RWPE2 (cell line): ENCODE data around the gene CDH6.
A peak's percentile ranks its signal among the peaks of the same experiment; 100 is the strongest.

Experiments
- ATAC-seq: fragments of 200-7000 bp; cut with Tn5 transposase; 3 replicates; pipeline ENCODE4 v1.9.1; 2021; ENCODE audit warnings: low read depth
- DNase-seq: peaks from one replicate; pipeline ENCODE4 v3.0.0-alpha.2; 2020; ENCODE audit warnings: low spot score
- H3K27ac ChIP-seq: fragments of 450-650 bp; 2 replicates; pipeline ENCODE4 v1.5.1; 2017; ENCODE audit warnings: mild to moderate bottlenecking; ENCODE audit not compliant: poor library complexity, severe bottlenecking
- H3K27me3 ChIP-seq: fragments of 250-450 bp; sonication (Bioruptor Pico); 2 replicates; pipeline ENCODE4 v1.5.1; 2021; ENCODE audit warnings: mild to moderate bottlenecking, moderate library complexity; ENCODE audit not compliant: insufficient read depth, poor library complexity, severe bottlenecking
- H3K36me3 ChIP-seq: fragments of 250-450 bp; sonication (Bioruptor Pico); 2 replicates; pipeline ENCODE4 v1.5.1; 2020; ENCODE audit warnings: low read depth, mild to moderate bottlenecking, moderate library complexity
- H3K4me1 ChIP-seq: fragments of 250-450 bp; sonication (Bioruptor Pico); 2 replicates; pipeline ENCODE4 v1.5.1; 2021; ENCODE audit warnings: mild to moderate bottlenecking, moderate library complexity; ENCODE audit not compliant: insufficient read depth, poor library complexity, severe bottlenecking
- H3K4me3 ChIP-seq: fragments of 250-450 bp; sonication (Bioruptor Pico); 2 replicates; pipeline ENCODE4 v1.5.1; 2021; ENCODE audit warnings: mild to moderate bottlenecking, moderate library complexity; ENCODE audit not compliant: severe bottlenecking
- H3K9me3 ChIP-seq: fragments of 250-450 bp; sonication (Bioruptor Pico); 2 replicates; pipeline ENCODE4 v1.5.1; 2021; ENCODE audit warnings: mild to moderate bottlenecking, moderate library complexity; ENCODE audit not compliant: severe bottlenecking
- CTCF ChIP-seq: fragments of 450-650 bp; IDR thresholded peaks from one replicate; pipeline ENCODE4 v1.5.1; 2017; ENCODE audit warnings: mild to moderate bottlenecking, moderate library complexity; ENCODE audit not compliant: poor library complexity, severe bottlenecking

Gene CDH6

GRCh38 chr5:31185951-31186350 lies 7.5 kb upstream of the CDH6 start:
- H3K27me3 ChIP-seq, result peaks cover 48% of the 10 kb centered on the region
- no peaks in the 10 kb centered on the region for H3K36me3 ChIP-seq
- no peaks in the 10 kb centered on the region for H3K4me1 ChIP-seq
- DNase-seq (no peak), ATAC-seq (no peak)
- no peaks in the 10 kb centered on the region for H3K9me3 ChIP-seq
- no peak for TF ChIP-seq CTCF
- no peak overlapping the region for H3K4me3 ChIP-seq
- no peak overlapping the region for H3K27ac ChIP-seq

GRCh38 chr5:31186672-31187267 lies 6.7 kb upstream of the CDH6 start:
- no peak for DNase-seq
- no peaks in the 10 kb centered on the region for H3K4me1 ChIP-seq
- no peak overlapping the region for H3K27ac ChIP-seq
- H3K9me3 ChIP-seq, result no peaks in the 10 kb centered on the region
- ATAC-seq, result 0 out of 3 replicates have a peak, but pooled peaks have one; percentile 25
- peak; percentile 94 for TF ChIP-seq CTCF
- H3K27me3 ChIP-seq, result peaks cover 52% of the 10 kb centered on the region
- no peak overlapping the region for H3K4me3 ChIP-seq
- no peaks in the 10 kb centered on the region for H3K36me3 ChIP-seq

DNA sequence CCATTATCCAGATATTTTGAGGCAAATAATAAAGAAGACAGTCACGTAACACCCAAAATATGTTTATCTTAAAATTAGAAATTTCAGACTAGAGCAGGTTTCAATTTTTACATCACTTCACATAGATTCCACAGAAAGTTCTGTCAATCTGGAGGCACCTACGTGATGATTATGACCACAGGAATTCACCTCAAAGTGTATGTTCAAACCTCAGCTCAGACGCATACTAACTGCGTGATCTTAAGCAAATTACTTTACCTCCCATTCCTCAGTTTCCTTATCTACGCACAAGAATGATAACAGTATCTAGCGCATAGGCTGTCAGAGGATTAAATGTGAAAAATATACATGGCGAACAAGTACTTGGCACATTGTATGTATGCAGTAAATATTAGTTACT lies 5.9 kb upstream of the CDH6 start:
- TF ChIP-seq CTCF, result no peak
- Histone ChIP-seq H3K36me3 (no peaks in the 10 kb centered on the region), H3K27me3 (peaks cover 55% of the 10 kb centered on the region), H3K4me1 (no peaks in the 10 kb centered on the region), H3K4me3 (no peak overlapping the region), H3K9me3 (no peaks in the 10 kb centered on the region), H3K27ac (no peak overlapping the region)
- ATAC-seq (no peak), DNase-seq (no peak)

DNA sequence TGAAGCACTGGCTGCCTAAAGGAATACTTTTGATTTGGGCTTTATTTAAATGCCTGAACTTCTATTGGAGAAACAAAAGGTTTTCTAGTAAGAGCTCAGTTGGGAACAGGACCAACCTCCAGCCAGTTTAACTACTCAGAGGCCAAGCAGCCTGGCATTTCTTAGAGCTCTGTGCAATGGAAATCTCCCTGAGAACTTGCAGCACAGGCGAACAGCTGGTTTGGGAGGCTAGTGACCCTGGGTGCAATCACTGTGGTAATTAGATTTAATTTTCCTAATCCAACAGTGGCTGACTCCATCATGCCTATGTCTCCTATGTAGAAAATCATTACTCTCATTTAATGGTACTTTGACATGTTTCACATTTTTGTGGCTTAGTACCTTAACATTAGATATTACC lies 1.0 kb upstream of the CDH6 start:
- no peaks in the 10 kb centered on the region for H3K9me3 ChIP-seq
- DNase-seq, result no peak
- H3K36me3 ChIP-seq, result no peaks in the 10 kb centered on the region
- H3K27me3 ChIP-seq, result peaks cover 74% of the 10 kb centered on the region
- no peak overlapping the region for H3K4me3 ChIP-seq
- TF ChIP-seq CTCF, result no peak
- H3K4me1 ChIP-seq, result no peaks in the 10 kb centered on the region
- no peak overlapping the region for H3K27ac ChIP-seq
- no peak for ATAC-seq

DNA sequence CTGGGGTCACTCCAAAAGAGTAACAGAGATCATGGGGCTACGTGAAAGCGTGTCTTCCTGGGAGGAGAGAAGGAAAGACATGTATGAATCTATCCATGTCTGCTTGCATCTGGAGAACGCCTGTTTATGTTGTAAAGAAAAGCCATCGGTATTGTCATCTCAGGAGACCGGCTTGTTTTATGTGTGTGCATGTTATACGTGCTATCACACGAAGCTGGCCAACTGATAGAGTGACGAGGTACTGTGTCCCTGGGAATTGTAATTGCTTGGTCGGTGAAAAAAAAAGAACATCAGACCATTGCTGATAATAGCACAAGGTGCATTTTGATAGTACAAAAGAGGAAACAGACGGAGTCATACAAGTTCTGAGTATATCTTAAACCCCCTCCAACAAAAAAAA lies 370 bp upstream of the CDH6 start:
- H3K9me3 ChIP-seq, result no peaks in the 10 kb centered on the region
- no peaks in the 10 kb centered on the region for H3K4me1 ChIP-seq
- peaks cover 80% of the 10 kb centered on the region for H3K27me3 ChIP-seq
- no peak overlapping the region for H3K27ac ChIP-seq
- TF ChIP-seq CTCF, result no peak
- DNase-seq (no peak), ATAC-seq (no peak)
- H3K4me3 ChIP-seq, result no peak overlapping the region
- no peaks in the 10 kb centered on the region for H3K36me3 ChIP-seq
